ENCODE data around the gene SLC2A1.

Gene SLC2A1

DNA sequence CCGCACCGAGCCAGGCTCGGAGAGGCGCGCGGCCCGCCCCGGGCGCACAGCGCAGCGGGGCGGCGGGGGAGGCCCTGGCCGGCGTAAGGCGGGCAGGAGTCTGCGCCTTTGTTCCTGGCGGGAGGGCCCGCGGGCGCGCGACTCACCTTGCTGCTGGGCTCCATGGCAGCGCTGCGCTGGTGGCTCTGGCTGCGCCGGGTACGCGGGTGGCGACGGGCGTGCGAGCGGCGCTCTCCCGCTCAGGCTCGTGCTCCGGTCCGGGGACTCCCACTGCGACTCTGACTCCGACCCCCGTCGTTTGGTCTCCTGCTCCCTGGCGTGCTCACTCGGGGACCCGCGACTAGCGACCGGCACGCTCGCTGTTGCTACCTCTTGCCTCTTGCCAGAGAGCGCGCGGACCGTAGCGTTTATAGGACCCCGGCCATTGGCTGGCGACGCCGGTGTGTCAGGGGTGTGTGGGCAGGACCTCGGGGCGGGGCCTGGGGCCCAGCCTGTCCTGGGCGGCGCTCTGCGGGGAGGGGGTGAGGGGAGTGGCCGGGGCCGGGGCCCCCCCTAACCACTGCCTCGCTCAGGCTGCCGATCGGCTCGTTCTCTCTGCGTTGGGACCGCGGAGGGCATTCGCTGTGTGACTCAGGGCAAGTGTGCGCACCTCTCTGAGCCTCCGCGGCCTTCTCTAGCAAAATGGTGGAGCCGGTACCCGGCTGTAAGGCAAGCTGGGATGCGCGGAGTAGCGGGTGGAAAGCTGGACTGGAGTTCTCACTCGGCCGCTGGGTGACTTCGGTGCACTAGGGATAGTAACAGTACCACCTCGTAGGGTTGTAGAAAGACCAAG is at the start of gene SLC2A1:
Gene SLC2A1 (minus strand): TSS at position 381 of the 832 bp plus-strand sequence. CDS start 217 bp downstream, at position 164.
- DNase-seq (ENCODE audit: low spot score) = peak; percentile 96

DNA sequence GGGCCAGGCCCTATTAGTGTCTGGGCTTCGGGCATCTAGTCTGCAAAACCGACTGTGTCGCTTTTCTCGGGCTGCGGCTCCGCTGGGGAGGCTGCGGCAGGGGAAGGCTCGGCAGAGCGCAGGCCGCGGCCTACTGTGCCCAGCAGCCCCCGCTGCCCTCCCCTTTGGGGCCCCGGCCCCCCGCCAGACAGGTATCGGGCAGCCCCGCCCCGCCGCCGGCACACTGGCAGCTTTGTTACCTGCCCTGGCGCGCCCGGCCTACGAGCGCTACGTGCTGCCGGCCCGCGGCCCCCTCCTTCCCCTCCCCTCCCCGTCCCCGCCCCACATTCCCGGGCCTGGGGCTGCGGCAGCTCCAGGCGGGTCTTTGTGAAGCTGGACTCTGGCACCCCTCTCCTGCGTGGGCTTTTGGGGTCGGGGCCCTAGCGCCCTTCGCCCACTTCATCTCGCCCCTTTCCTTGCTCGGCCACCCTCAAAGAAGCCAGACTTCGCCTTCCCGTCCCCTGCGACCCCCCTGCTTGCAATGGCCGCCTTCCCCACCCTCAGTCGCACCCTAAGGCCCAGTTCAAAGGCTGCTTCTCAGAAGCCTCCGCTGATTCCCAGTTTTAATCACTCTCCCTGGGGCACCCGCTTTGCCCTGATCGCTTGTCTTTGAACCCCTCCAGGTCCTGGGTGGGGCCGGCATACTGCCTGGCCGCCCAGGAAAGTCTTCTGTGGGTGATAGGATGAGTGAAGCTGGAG is 48.9 kb upstream of the SLC2A1 start:
- no peak for DNase-seq (ENCODE audit: low spot score)

DNA sequence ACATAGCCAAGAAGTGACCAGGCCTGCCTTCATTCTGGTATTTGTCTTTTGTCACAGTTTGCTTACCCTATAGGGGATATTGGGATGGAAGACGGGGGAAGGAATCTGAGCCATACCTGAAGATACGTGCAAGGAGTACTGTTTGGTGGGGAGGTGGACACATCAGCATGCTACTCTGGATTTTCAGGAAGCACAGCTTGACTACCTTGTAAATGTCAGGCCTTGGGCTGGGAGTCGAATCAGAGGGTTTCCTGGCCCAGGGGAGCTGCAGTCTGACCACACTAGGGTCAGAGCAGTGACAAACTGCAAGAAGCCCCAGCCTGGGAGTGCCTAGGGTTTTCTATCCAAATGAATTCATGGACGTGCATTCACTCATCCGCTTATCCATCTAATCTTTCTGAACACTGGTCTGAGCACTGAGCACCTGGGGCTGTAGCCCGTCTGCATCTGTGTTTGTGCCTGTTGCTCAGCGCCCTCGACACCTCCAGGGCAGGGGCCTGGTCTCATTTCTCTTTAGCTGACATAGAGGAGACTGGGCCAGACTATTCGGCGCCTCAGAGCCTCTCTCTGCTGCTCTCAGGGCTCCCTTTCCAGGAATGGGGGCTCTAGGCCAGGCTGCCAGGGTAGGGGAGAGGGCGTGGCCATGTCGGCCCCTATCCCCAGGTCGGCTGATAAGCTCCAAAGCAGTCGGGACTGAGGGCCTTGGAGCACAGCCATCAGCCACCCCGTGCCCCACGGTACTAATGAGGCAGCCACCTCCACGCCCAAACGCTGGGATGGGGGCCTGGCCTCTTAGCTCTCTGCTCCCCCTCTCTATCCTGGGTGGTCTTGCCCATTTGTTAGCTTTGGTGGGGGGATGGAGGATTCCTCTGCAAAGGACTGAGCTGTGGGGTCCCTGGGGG is 47.0 kb upstream of the SLC2A1 start:
- no peak for DNase-seq (ENCODE audit: low spot score)

DNA sequence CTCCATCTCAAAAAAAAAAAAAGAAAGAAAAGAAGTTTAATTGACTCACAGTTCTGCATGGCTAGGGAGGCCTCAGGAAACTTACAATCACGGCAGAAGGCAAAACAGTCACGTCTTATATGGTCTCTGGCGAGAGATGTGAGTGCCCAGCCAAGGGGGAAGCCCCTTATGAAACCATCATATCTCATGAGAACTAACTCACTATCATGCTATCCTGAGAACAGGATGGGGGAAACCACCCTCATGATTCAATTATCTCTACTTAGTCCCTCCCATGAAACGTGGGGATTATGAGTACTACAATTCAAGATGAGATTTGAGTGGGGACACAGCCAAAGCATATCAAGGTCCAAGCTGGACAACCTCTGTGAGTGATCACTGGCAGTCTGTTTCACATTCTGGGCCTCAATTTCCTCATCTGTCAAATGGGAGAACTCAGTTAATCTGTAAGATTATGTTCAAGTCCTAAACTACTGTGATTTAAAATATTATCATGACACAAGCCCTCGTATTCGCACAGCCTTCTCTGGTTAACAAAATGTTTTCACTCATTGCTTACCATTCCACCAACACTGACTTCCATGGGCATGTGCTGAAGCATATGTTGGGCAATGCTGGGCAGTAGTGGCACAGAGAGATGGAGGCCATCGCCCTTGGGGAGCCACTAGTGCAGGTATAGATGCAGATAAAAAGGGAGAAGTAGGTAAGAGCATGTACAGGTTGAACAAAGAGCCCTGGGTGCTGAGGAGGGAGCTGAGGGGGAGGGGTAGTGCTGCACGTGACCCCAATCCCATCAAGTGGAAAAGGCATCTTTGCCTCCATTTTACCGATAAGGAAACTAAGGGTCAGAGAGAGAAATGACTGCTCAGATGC is 46.2 kb upstream of the SLC2A1 start:
- DNase-seq (ENCODE audit: low spot score) = no peak

DNA sequence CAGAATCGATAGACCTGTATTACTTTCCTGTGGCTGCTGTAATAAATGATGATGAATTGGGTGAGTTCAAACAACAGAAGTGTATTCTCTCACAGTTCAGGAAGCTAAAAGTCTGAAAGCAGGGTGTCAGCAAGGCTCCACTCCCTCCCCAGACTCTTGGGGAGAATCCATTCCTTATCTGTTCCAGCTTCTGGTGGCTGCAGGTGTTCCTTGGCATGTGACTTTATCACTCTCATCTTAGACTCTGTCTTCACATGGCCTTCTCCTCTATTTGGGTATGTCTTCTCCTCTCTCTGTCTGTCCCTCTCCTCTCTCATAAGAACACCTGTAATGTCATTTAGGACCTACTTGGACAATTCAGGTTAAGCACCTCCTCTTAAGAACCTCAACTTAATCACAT is 44.1 kb upstream of the SLC2A1 start:
- DNase-seq (ENCODE audit: low spot score) = no peak

DNA sequence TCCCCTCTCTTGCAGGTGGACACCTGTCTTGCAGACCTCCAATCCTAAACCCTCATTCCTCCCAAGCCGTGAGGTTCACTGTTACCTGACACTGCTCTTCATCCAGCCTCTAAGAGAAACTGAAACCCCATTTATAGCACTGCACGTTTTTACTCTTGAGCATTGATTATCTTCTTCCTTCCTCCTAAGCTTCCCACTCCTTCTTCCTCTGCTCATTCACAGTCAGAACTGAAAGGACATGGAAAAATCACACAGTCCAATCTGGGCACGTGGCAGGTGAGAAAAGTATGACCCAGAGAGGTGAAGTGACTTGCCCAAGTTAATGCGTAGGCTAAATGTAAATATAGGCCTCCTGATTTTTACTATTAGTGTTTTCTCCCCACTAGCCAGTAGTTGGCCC is 43.4 kb upstream of the SLC2A1 start:
- DNase-seq (ENCODE audit: low spot score) = no peak

DNA sequence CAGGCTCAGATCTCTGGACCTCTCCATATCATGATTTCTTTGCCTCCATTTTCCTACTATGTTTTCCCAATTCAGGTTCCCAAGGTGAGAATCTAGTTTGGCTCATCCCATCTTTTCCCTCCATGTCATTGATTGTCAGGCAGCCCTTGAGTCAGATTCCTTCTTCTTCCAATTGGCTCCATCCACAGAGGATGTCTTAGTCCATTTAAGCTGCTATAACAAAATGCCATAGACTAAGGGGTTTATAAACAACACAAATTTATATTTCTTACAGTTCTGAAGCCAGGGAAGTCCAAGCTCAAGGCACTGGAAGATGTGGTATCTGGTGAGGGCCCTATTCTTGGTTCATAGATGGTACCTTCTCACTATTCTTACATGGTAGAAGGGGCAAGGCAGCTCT is 42.8 kb upstream of the SLC2A1 start:
- no peak for DNase-seq (ENCODE audit: low spot score)

DNA sequence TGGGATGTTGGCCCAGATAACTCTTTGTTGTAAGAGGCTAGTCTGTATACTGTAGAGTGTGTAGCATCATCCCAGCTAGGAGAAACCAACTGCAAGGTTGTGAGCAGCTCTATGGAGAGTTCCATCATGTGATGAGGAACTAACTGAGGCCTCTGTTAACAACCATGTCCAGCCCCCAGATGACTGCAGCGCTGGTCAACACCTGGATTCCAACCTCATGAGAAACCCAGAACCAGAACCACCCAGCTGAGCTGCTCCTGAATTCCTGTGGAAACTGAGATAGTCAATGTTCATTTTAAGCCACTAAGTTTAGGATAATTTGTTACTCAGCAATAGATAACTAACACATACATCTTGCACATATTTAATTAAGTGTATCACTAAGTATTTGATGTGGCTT is 41.6 kb upstream of the SLC2A1 start:
- DNase-seq (ENCODE audit: low spot score) = no peak

DNA sequence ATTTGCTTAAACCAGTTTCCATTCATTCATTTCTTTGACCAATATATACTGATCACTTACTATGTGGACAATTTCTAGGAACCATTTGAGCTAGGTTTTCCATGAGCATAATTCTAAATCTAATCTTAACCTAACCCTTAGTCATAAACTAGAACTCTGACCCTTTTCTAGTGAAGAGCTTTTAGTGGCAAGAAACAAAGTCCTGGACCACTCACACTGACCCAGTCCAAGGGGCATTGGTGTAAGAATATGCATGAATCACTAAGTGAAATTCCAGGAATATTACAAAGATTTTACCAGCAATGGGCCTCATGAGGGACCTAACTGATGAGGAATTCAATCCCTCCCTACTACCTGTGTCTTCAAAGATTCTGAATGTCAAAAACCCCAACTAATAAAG is 40.6 kb upstream of the SLC2A1 start:
- no peak for DNase-seq (ENCODE audit: low spot score)

DNA sequence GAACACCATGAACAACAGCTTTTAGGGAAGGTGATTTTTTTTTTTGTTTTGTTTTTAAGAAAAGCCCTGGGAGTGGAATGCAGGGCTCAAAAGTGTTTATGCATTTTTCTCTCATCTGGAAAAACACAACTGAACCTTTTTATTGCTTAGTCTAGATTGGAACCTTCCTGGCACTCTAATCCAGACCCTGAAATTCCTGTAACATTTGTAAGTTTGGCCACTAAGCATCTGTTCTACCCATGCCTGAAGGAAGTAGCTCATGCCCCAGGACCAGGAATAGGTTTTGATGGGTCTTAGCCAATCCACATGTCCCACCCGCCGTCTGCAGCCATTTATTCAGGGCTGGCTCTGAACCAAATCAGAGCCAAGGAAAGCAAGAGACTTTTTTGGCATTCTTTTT is 39.7 kb upstream of the SLC2A1 start:
- DNase-seq (ENCODE audit: low spot score) = no peak

DNA sequence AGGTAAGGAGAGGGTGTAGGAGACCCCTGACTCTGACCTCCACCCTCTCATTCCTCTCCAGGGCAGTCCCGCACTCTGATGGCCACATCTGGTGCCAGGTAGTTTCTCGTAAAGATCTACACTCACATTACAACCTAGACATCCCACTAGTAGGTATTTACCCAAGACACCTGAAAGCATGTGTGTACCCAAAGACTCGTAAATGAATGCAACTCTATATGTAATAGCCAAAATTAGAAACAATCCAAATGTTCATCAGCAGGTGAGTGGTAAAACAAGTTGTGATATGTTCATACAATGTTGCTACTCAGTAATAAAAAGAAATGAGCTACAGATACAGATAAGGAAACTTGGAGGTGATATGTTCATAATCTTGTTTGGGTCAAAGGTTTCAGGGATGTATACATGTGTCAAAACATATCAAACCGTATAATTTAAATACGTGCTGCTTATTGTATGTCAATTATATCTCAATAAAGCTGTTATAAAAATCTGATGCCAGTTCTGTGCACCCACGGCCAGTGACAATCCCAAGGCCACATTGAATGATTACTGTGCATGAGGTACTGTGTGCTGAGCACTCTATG is 37.8 kb upstream of the SLC2A1 start:
- DNase-seq (ENCODE audit: low spot score) = no peak

DNA sequence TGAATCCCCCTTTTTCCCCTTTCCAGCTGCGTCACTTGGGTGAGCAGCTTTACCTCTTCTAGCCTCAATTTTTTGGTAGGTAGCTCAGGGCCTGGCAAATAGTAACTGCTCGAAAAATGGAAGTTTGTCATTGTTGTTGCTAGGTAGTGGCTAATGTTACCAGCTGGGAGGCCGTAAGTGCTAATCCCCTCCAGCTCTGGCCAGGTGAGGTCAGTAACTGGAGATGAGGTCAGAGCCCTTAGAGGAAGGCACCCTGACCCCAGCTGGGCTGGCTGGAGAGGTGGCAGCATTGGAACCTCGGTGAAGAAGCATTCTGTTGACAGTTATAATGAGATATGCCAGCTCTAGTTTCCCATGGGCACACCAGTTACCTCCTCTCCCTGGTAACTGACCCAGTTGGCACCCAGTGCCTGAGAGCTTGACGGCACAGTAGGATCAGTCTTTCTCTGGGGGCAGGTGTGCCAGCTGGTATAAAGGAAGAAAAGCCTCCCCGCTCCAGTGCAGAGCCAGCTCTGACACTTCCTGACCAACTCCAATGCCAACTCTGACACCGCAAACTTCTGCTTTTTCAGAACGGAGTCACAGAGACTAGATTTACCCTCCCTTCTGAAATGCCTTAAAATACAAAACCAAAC is 35.0 kb upstream of the SLC2A1 start:
- no peak for DNase-seq (ENCODE audit: low spot score)

DNA sequence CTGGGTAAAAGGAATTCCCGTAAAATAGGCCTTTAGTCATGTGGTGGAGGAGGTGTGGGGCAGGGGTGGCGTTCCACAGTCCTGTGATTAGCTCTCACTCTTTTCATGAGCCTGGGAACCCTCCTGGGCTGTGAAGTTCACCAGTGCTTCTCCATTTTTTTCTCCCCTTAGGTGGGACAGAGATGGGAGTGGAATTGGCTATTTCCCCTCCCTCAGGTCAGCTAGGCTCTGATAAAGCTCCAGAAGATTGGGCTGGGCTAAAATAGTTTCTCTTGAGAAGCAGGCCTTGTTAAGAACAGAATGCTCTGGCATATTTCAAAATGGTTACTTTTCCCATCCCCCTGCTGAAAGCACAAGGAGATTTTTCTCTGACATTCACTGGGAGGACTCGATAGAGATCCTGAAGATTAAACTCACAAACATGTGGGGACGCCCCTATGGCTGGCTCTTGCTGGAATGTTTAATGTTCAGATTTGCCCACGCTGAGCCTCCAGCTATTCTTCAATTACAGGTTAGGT is 33.4 kb upstream of the SLC2A1 start:
- no peak for DNase-seq (ENCODE audit: low spot score)

DNA sequence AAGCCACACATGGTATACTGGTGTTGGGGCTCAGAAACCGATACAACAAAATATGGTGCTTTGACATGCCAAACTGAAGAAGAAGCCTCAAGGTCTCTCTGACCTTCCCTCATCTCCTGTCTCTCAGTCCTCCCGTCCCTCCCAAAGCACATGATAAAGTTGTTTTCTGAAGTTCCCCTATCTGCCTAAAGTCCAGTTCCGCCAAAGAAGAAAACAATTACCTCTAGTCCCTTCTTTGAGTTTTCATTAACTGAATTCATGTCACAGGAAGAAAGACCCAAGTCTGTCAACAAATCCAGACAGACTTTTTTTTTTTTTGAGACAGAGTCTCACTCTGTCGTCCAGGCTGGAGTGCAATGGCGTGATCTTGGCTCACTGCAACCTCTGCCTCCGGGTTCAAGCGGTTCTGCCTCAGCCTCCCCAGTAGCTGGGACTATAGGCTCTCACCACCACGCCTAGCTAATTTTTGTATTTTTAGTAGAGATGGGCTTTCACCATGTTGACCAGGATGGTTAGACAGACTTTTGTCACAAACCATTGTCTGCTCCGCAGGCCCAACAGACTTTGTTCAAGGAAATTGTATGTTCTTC is 32.2 kb upstream of the SLC2A1 start:
- DNase-seq (ENCODE audit: low spot score) = no peak

DNA sequence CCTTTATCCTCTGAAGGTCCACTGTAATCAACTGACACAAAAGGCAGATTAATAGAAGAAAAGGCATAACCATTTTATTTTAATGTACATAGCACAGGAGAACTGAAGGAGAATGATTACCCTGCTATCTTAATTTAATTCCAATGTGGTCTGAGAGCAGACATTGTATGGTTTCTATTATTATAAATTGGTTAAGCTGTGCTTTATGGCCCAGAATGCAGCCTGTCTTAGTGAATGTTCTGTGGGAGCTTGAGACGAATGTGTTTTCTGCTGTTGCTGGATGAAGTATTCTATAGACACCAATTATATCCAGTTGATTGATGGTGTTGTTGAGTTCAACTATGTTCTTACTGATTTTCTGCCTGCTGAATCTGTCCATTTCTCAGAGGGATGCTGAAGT is 25.0 kb upstream of the SLC2A1 start:
- no peak for DNase-seq (ENCODE audit: low spot score)

DNA sequence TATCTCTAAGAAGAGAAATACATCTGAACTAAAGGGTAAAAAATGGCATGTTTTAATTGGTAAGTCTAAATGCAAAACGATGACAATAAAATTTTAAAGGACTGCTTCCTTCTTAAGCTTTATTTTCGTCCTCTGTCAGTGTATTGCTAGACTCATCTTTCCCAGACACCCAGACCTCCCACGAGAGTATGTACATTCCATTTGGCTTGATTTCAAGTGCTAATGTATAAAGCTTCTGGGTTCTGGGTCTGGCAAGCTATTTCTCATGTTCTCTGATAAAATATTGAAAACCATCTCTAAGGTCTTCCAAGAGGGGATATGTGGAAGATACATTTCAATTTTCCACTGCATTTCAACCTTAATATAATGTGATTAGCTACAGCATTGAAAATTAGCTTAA is 24.6 kb upstream of the SLC2A1 start:
- no peak for DNase-seq (ENCODE audit: low spot score)

DNA sequence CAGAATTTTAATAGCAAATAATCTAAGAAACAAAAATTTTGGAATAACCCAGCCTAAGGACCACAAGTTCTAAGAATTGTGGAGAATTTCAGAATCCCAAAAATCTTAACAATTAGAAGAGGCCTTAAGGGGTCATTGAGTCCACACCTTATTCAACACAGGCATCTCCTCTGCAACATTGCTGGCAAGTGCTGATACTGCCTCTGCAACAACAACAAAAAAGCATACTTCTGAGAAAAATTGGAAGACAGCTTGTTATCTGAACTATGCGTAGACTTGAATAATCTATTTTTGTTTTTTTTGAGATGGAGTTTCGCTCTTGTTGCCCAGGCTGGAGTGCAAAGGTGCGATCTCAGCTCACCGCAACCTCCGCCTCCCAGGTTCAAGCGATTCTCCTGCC is 24.0 kb upstream of the SLC2A1 start:
- DNase-seq (ENCODE audit: low spot score) = no peak

DNA sequence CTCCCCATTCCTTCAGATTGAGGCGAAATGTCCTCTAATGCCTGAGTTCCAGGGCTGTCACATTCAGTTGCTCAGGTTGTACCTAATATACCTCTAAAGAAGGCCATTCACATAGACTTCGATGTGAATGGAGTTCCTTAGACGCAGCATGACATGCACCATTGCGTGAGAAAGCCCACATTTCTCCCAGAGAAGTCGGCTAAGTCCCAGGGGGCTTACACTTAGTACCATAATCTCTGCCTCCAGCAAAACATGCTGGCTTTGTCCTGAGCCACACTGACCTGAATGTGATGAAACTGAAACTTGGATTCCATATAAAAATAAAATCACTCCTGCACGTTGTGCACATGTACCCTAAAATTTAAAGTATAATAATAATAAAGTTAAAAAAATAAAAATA is 23.2 kb upstream of the SLC2A1 start:
- peak; percentile 57 for DNase-seq (ENCODE audit: low spot score)

DNA sequence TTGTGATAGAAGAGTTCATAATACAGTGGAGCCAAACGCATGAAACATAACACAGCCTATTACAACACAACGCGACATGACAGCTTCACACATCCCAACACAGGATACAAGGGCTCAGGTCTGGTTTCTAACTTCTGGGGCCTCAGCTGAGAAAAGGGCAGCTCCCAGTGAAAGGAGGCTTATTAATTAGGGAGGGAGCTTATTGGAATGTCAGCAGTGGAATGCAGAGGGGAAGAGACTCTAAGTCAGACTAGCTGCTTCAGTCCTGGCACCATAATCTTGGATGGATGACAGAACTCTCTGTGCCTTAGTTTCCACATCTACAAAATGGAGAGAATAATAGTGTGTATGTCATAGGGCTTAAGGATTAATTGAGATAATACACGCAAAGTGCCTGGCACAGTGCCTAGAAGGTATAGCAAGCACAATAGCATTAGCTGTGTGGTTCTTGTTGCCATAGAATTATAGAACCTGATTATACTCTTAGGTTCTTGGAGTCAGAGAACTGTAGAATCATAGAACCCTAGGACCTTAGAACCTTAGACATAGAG is 22.7 kb upstream of the SLC2A1 start:
- no peak for DNase-seq (ENCODE audit: low spot score)

Measured in D341Med (cell line).